GM19372 (cell line): ENCODE measurements around the gene DDR2.

Experiments used
- ATAC-seq: cut with Tn5 transposase; IDR thresholded peaks from one replicate; pipeline ENCODE4 v1.9.1; 2021; ENCODE audit warnings: mild to moderate bottlenecking, low read depth, moderate library complexity; ENCODE audit not compliant: unreplicated experiment

The DDR2 gene

DNA sequence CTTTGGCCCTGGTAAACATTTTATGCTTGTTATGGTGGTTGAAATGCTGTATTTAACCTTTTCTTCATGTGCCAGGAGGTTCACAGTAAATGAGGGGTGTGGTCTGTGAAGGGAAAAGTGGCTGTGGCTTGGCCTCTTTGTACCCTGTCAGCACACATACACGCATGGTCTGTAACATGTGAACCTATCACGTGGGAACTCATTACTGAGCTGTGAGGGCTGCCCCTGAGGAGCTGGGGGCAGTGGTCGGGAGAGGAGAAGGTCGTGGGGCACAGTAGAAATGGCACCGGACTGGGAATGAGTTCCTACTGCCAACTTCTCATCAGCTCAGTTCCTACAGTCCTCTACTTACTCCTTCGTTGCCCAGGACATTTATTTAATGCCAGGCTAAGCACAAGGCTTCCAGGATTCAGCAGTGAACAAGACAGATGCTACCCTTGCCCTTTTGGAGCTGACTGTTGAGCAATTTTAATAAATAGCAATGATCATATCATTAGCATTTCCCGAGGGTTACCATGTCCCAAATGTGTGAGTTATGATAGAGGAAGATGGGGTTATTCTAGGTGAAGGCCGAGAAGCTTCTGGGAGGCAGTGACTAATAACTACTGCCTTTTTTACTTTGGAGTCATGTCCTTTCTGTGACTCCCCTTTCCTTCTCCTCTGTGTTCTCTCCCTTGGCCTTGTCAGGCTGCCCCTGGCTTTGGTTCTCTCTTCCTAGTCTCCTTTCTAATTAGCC is 38.8 kb downstream of the DDR2 start:
- no peak for ATAC-seq

DNA sequence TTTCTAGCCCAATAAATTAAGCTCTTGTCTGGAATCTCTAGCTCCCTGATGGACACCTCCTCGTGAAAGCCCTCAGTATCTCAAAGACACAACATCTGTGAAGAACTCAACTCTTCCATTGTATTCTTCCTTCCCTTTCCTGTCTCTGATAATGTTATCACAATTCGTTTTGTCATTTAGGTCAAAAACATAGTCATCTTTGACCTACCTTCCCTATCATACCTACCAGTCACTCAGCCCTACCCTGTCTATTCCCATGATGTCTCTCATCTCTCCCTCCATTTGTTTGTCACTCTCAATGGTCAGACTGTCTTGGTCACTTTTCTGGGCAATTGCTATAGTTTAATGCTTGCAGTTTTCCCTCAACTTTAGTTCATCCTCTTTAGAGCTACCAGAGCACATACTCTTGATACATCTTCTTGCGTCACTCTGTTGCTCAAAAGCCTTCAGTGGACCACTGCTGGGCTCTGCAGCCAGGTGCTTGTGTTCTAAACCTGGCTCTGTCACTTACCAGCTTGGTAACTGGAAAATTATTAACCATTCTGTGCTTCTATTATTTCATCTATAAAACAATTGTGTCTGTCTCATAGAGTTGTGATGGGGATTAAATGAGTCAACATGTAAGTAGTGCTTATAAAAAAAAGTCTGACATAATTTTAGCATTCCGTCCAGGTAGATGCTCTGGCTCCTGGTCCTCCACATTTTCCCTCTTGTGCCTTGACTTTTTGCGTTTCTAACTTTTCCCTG is 39.6 kb downstream of the DDR2 start:
- no peak for ATAC-seq

DNA sequence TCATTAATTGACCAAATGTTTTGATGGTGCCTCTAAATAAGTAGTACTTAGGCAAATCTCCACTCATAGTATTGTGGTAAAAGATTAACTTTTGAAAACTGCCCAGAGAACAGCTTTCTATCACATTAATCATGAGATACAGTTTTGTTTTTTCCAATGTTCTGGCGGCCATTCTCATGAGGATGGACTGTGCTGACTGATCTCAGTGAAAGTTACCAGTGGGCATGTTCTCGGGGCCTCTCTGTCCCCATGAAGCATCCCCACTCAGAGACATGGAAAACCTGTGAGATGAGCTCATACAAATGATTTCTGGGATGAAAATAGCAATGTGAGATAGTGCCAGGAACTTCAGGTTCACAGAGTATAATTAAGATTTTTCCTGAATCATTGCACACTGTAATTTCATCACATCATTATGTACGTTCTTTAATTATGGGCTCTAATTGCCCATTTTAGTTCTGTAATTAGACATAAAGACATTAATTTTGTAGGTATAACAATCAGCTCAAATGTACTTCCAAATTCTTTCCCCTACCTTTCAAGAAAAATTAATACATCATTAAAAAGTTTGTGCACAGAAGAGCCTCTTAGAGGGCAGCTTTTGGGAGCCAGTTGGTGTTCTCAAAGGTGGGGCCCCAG is 40.5 kb downstream of the DDR2 start:
- no peak for ATAC-seq

GRCh38 chr1:162674034-162674608 is 41.9 kb downstream of the DDR2 start:
- no peak for ATAC-seq

DNA sequence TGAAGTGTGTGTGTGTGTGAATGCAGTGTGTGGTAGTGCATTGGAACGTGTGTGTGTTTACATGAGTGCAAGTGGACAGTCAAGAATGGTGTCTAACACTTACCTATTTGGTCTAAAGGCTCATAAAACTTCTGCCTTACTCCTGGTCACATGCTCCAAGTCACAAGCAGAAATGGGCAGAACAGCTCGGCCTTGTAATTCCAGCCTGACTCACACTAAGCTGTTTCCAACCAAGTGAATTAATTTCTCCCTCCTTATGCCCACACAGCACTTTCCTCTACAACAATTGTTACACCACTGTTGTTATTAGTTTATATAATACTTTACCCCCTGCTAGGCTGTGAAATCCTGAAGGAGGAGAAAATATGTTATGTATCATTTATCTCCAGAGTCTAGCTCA is 43.8 kb downstream of the DDR2 start:
- no peak for ATAC-seq

GRCh38 chr1:162676750-162677149 is 44.5 kb downstream of the DDR2 start:
- ATAC-seq = no peak

DNA sequence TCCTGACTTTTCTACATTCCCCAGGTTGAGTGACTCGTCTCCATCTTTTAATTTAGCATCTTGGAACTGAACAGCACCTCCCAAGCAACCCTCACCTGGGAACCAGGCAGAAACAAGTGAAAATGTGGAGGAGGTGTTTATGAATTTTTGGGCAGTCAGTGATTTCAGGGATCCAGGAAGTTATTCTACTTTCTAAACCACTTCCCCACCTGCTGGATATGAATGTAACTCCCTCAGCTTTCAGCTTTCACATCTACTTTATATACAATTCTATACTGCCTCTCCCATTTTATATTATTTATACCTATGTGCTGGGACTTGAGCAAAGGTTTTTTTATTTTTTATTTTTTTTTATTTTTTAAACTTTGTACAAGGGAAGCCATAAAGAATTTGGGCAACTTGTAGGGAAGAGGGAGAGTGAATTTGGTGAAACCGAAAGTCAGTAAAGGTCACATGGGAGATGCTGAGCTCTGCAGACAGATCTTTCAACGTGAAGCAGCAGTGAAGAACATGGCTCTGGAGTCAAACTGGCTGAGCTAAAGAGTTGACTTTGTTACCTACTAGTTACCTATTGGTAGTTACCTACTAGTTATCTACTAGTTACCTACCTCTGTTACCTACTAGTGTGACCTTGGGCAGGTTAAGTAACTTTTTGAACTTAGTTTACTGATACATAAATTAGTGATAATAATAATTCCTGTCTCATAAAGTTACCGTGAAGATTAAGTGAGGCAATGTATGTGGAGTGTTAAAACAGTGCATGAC is 45.5 kb downstream of the DDR2 start:
- ATAC-seq = no peak

- ATAC-seq = no peak
Measured at GRCh38 chr1:162678439-162678838, 46.2 kb downstream of the DDR2 start.

GRCh38 chr1:162679298-162679697 is 47.0 kb downstream of the DDR2 start:
- ATAC-seq = no peak

DNA sequence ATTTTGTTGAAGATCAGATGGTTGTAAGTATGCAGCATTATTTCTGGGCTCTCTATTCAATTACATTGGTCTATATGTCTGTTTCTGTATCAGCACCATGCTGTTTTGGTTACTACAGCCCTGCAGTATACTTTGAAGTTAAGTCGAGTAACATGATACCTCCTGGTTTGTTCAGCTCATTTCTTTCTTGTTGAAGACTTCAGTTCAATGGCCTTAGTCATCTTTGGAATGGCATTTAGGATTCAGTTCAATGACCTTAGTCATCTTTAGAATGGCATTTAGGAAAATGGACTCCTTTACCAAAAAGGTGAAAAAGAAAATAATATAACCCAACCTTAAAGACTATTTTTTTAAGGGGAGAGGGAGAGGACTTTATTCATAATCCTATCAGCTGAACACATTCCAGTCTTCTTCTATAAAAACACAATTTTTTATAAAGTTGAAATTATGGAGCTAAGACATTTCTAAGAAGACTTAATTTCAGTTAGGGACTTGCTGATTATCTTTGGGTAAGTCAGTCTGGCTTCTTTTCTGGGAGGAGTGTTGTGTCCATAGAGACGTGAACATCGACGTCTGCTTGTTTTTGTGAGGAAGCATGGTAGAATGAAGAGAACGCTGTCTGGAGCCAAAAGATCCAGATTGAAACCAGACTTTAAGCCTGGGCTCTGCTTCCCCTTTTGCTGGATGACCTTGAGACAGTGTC is 48.3 kb downstream of the DDR2 start:
- ATAC-seq = no peak

- ATAC-seq = no peak
Measured at GRCh38 chr1:162681122-162681436, 48.8 kb downstream of the DDR2 start.

- no peak for ATAC-seq
Measured at GRCh38 chr1:162682013-162682419, 49.8 kb downstream of the DDR2 start.

- no peak for ATAC-seq
Measured at GRCh38 chr1:162687870-162688269, 55.6 kb downstream of the DDR2 start.

DNA sequence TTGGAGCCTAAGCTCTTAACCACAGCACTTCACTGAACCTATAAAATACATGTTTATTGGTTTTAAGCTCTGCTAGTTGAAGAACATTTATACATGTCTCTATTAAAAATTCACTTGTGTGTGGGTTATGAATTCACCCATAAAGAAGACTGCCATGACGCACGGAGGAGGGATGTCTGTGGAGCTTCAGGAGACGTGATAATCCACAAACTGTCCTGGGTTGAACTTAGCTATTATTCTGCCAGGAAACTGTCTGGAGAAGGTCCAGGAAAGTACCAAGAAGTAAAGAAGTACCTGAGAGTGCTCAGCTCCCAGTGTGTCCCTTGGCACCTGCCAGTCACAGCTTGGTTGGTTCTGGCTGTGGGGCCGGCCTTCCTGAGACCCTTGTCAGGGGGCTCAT is 56.3 kb downstream of the DDR2 start:
- ATAC-seq = no peak

DNA sequence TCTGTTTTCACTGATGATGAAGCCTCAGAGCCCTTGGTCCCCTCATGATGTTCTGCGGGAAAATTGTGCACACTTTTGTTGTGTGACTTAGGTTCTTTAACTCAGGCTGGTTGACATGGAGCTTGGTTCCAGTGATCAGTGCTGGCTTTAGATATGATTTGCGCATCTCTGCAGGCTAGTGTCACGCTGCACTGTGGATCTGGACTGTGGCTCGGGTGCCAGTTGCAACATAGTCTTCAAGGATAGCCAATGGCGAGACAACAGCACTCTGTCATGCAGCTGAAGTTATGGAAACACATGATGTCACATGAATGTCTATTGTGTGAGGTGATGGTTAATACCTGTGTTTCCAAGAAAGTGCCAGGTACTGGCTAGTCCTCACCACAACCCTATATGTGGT is 56.7 kb downstream of the DDR2 start:
- no peak for ATAC-seq

DNA sequence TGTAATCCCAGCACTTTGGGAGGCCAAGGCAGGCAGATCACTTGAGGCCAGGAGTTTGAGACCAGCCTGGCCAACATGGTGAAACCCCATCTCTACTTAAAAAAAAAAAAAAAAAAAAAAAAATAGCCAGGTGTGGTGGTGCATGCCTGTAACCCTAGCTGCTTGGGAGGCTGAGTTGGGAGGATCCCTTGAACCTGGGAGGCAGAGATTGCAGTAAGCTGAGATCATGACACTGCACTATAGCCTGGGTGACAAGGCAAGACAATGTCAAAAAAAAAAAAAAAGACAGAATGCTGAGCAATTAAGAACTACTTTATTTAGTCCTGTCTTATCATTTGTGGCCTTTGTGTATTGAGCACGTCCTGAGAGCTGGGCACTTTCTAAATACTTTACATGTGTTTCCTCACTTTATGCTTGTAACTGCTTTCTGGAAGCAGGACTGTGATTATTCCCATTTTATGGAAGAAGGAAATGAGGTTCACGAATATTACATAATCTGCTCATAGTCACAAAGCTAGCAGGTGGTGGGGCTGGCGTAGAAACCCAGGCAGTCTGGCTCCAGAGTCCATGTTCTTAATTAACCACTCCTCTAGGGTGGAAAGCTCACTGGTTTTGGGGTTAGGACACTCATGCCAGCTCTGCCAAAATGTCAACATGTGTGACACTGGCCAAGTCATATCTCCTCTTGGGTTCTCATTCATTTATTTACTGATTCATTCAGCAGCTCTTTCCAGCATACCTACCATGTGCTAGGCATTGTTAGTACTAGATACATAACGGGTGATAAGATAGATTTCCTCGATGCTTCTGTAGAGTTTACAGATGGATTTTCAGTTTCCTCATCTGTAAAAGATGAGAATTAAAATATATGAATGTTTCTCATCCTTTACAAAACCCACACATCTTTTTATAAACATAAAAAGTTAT is 57.7 kb downstream of the DDR2 start:
- no peak for ATAC-seq

GRCh38 chr1:162690672-162691434 is 58.6 kb downstream of the DDR2 start:
- no peak for ATAC-seq

DNA sequence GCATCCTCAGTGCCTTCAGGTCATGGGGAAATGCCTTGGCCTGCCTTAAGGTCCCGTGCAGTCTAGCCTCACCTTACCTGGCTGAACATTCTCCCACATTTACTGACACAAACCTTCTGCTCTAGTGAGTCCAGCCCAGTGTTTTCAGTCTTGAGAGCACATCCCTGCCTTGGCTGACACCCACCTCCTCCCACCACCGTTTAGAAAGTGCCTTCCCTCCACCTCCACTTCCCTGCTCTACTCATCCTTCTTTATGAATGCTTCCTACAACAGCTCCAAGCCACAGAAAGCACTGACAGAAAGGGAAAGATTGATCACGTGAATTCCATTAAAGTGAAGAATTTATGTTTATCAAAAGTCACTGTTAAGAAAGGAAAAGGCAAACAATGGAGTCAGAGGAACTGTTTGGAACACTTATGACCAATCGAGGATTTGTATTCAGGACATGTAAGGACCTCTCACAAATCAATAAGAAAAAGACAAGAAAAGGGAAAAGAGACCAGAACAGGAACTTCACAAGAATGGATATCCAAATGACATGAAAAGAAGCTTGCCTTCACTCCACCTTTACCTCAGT is 59.8 kb downstream of the DDR2 start:
- ATAC-seq = no peak
